Memory B cell (primary cell): ENCODE data around the gene SUSD4.

Experiments
- ATAC-seq: fragments of 150-1000 bp; cut with Tn5 transposase; 2 replicates; pipeline ENCODE4 v1.10.0; 2021; ENCODE audit warnings: low read depth, mild to moderate bottlenecking, moderate library complexity
- DNase-seq, 2 donors: peaks; one replicate each; pipeline ENCODE4 v3.0.0; 2022; ENCODE audit warnings: low spot score in 2 of 2
- H3K27ac Mint-ChIP-seq: one replicate; pipeline ENCODE4 v1.8.0; 2022; ENCODE audit warnings: mild to moderate bottlenecking, moderate library complexity, mixed read lengths
- H3K27me3 Mint-ChIP-seq: one replicate; pipeline ENCODE4 v1.8.0; 2022; ENCODE audit warnings: mixed read lengths
- H3K36me3 Mint-ChIP-seq: one replicate; pipeline ENCODE4 v1.8.0; 2022; ENCODE audit warnings: mild to moderate bottlenecking, mixed read lengths
- H3K4me1 Mint-ChIP-seq: one replicate; pipeline ENCODE4 v1.8.0; 2022; ENCODE audit warnings: mixed read lengths
- H3K4me3 Mint-ChIP-seq: one replicate; pipeline ENCODE4 v1.8.0; 2022; ENCODE audit warnings: mild to moderate bottlenecking, moderate library complexity, mixed read lengths
- H3K9me3 Mint-ChIP-seq: one replicate; pipeline ENCODE4 v1.8.0; 2022; ENCODE audit warnings: mixed read lengths

SUSD4 gene

DNA sequence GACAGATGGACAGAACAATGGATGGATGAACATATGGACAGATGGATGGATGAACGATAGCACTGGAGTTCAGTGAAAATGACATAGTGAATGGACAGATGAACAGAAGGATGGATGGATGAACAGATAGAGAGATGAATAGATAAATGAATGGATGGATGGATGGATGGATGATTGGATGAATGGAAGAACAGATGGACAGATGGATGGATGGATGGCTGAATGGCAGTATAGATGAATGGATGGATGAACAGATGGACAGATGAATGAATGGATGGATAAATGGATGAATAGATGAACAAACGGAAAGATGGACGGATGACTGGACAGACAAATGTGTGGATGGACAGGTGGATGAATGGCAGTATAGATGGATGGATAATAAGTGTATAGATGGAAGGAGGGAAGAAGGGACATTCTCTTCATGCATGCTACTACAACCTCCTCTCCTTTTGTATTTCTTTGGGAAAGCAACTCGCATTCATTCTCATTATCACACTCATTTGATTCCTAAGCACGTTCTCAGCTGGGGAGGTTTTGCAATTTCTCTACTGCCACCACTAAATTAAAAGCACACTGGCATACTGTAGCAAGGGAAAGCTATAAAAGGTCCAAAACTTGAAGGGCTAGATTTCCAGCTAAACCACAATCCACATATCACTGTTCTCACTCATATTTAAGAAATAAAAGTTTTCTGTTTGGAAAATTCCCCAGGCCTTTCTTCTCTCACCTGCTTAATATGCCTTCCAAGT lies 34.1 kb downstream of the SUSD4 start:
- peaks cover 2% of the 10 kb centered on the region for H3K9me3 Mint-ChIP-seq
- peaks cover 5% of the 10 kb centered on the region for H3K27me3 Mint-ChIP-seq
- H3K4me1 Mint-ChIP-seq: no peaks in the 10 kb centered on the region
- H3K36me3 Mint-ChIP-seq: no peaks in the 10 kb centered on the region
- no peak overlapping the region for H3K4me3 Mint-ChIP-seq
- DNase-seq (no peak), ATAC-seq (no peak)
- H3K27ac Mint-ChIP-seq: no peak overlapping the region

DNA sequence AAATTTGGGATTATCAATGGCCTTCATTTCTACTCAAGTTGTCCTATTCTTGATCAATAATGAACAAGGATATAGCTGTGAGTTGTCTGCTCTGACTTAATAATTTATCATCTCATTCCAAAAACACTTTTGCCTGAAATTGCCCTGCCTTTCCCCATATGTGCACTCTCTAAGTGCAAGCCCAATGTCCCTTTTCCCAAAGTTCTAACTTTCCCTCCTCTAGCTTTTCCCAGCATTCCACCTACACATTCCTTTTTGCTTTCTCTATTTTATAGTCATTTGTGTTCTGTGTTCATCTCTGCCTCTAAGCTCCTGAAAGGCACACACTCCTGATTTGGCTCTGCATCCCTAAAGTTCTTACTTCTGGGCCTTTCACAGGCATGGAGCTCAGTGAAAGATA lies 34.7 kb downstream of the SUSD4 start:
- Mint-ChIP-seq H3K36me3 (no peaks in the 10 kb centered on the region), H3K4me1 (no peaks in the 10 kb centered on the region), H3K27me3 (peaks cover 5% of the 10 kb centered on the region), H3K27ac (no peak overlapping the region), H3K9me3 (peaks cover 2% of the 10 kb centered on the region), H3K4me3 (no peak overlapping the region)
- no peak for ATAC-seq
- DNase-seq: no peak

DNA sequence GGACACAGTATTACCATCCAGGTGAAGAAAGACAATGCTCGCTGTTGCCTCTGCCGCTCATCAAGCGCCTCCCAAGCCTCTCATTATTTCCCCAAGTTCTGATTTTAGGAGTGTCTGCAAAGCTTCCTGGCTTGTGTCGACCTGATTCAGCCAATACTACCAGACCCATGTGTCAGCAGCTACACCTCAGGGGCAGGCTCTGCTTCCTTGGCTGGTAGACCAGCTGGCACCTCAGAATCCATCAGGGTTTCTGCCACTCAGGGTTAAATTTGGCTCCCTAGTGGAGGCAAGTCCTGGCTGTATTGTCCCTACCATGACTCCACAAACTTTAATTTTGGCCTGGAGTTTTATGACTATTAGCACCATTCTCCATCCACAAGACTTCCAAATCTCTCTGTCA lies 35.4 kb downstream of the SUSD4 start:
- Mint-ChIP-seq H3K9me3 (peaks cover 2% of the 10 kb centered on the region), H3K4me1 (no peaks in the 10 kb centered on the region), H3K36me3 (no peaks in the 10 kb centered on the region), H3K27ac (no peak overlapping the region), H3K27me3 (peaks cover 8% of the 10 kb centered on the region), H3K4me3 (no peak overlapping the region)
- DNase-seq: no peak
- ATAC-seq: no peak

DNA sequence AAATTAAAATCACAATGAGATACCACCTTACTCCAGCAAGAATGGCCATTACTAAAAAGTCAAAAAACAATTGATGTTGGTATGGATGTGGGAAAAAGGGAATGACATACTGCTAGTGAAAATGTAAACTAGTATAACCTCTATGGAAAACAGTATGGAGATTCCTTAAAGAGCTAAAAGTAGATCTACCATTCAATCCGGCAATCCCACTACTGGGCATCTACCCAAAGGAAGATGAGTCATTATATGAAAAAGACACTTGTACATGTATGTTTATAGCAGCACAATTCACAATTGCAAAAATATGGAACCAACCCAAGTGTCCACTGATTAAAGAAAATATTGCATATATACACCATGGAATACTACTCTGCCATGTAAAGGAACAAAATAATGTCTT lies 37.2 kb downstream of the SUSD4 start:
- no peak overlapping the region for H3K4me3 Mint-ChIP-seq
- DNase-seq: no peak
- H3K27ac Mint-ChIP-seq: no peak overlapping the region
- peaks cover 4% of the 10 kb centered on the region for H3K9me3 Mint-ChIP-seq
- no peaks in the 10 kb centered on the region for H3K36me3 Mint-ChIP-seq
- no peaks in the 10 kb centered on the region for H3K4me1 Mint-ChIP-seq
- ATAC-seq: no peak
- peaks cover 16% of the 10 kb centered on the region for H3K27me3 Mint-ChIP-seq

DNA sequence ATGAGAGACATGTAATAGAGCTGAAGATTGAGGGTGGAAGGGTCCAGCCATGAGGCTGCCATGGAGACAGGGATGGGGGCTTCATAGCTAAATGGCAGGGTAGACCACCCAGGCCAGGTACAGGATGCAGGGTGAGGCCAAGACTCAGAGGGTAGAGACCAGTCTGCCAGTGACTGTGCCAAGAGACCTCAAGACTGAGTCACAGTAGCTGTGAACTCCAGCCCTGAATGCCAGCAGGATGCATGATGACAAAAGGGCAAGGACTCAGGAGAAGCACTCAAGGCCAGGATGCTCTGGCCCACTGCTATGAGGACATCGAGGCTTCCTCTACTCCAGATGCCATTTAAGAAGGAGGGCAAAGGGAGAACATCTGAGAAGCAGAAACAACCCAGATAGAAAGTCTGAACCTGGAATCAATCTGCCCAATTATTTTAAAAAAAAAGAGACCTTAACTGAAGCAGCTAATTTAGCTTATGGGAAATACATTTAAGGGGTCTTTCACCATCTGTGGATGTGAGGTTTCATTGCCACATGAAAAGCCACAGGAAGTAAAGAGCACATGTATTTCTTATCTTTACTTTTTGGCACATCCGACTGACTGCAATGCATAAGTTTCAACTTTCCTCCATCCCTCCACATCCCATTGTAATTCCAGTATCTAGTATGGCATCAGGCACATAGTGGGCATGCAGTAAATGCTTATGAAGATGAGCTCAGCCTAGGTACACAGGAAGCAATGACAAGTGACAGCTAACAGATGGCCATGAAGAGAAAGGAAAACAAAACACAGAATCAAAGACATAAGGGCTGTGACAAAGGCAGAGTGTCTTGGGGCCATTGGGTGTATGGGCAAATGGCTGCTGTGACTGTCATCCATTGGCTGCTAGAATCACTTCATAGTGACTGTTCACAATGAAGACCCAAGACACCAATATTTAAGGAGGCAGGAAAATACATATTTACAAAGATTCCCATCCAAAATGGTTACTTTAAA lies 40.2 kb downstream of the SUSD4 start:
- ATAC-seq (no peak), DNase-seq (no peak)
- H3K36me3 Mint-ChIP-seq: no peaks in the 10 kb centered on the region
- H3K27ac Mint-ChIP-seq: no peak overlapping the region
- H3K9me3 Mint-ChIP-seq: peaks cover 3% of the 10 kb centered on the region
- H3K4me3 Mint-ChIP-seq: no peak overlapping the region
- peaks cover 13% of the 10 kb centered on the region for H3K27me3 Mint-ChIP-seq
- H3K4me1 Mint-ChIP-seq: no peaks in the 10 kb centered on the region

DNA sequence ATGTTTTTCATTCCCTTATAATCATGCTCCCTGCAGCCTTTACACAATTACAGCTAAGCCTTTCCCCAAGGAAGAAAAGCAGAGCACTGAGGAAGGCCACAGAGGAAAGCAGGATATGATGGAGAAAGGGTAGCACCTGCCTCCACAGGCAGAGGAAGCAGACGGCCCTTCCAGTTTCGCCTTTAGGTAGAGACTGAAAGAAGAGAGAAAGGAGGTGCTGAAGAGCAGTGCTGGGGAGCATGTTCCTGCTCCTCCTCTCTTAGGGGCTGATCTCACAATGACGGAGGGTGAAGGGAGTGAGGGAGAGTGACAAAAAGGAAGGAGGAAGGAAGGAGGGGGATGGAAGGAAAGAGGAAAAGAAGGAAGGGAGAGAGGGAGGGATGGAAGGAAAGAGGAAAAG lies 41.1 kb downstream of the SUSD4 start:
- H3K27ac Mint-ChIP-seq: no peak overlapping the region
- H3K4me1 Mint-ChIP-seq: no peaks in the 10 kb centered on the region
- peaks cover 13% of the 10 kb centered on the region for H3K27me3 Mint-ChIP-seq
- ATAC-seq (no peak), DNase-seq (no peak)
- H3K36me3 Mint-ChIP-seq: no peaks in the 10 kb centered on the region
- peaks cover 3% of the 10 kb centered on the region for H3K9me3 Mint-ChIP-seq
- no peak overlapping the region for H3K4me3 Mint-ChIP-seq

DNA sequence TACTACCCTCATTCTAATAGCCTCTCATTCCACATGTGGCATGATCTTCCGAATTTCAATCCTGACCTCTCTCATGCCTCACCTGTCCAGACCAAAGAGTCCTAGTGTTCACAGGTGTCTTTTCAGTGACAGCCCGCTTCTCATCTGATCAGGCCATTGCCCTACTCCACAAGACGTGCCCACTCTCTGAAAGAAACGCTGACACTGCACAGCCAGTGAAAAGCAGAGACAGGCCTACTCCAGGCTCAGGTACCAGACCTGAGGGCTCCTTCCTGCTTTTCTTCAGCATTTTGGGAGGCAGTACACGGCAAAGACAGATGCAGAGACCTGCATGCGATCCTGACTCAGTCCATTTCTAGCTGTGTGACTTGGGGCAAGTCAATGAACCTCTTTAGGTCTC lies 43.0 kb downstream of the SUSD4 start:
- no peaks in the 10 kb centered on the region for H3K4me1 Mint-ChIP-seq
- DNase-seq: no peak
- no peaks in the 10 kb centered on the region for H3K36me3 Mint-ChIP-seq
- H3K27me3 Mint-ChIP-seq: peaks cover 13% of the 10 kb centered on the region
- no peak overlapping the region for H3K4me3 Mint-ChIP-seq
- no peak overlapping the region for H3K27ac Mint-ChIP-seq
- H3K9me3 Mint-ChIP-seq: peaks cover 3% of the 10 kb centered on the region
- ATAC-seq: no peak

DNA sequence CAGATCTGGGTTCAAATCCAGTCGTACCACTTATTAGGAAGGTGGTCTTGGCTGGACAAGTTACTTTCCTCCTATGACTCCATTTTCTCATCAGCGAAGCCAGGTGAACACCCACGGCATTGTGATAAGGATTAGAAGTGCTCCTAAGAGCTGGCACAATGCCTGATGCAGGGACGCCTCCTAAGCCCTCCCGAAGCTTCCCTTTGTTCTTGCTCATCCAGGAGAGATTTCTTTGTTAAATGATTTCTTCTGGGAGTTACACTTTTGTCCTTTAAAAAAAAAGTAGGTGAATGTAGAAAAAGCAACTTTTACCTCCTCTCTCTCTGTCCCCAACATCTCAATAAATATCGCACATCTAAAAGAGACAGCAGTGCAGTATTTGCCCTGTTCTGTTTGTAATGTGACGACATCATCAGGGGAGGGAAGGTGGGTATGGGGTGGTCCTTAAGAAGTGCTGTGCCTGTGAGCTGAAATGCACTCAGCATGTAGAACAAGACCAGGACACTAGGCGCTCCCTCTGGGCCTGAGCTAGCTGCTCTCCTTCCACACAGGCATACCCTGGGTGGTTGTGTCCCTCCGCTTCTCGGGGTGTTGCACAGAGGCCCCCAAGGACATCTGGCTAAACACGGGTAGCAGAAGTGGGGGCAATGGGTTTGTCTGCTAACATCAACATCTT lies 43.9 kb downstream of the SUSD4 start:
- no peaks in the 10 kb centered on the region for H3K36me3 Mint-ChIP-seq
- H3K4me3 Mint-ChIP-seq: no peak overlapping the region
- DNase-seq (no peak), ATAC-seq (no peak)
- no peak overlapping the region for H3K27ac Mint-ChIP-seq
- H3K9me3 Mint-ChIP-seq: peaks cover 3% of the 10 kb centered on the region
- no peaks in the 10 kb centered on the region for H3K4me1 Mint-ChIP-seq
- H3K27me3 Mint-ChIP-seq: peaks cover 15% of the 10 kb centered on the region

DNA sequence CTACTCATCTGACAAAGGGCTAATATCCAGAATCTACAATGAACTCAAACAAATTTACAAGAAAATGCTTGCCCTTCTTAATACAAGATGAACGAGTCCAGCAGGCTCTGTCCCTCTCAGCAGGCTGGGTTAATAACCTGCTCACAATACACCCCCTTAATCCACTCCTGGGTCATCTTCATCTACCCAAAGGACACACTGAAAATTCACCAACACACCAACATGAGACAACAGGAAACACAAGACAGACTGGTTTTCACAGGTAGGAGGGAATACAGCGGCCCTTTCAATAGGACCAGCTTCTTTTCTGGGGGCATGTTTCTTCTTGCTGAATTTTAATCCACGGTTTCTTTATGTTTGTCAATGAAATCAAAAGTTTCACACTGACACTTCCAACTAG lies 44.6 kb downstream of the SUSD4 start:
- no peaks in the 10 kb centered on the region for H3K36me3 Mint-ChIP-seq
- peaks cover 3% of the 10 kb centered on the region for H3K9me3 Mint-ChIP-seq
- ATAC-seq: no peak

DNA sequence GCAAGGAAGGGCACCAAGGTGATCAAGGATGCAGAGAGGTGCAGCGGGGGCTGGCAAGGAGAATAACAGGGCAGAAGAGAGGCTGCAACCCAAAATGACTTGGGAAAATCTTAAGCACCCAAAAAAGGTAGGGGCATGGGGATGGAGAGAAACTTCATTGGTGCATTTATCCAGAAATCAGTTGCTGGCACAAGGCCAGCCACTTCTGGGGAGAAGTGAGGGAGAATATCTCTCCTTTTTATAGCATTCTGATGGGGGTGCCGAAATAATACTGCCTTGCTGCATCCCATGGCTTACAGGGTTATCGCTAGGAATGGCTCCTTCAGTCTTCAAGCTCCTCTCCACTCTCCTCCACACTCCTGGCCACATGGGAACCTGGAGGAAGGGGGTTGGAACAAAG lies 47.9 kb downstream of the SUSD4 start:
- ATAC-seq: no peak
- no peaks in the 10 kb centered on the region for H3K36me3 Mint-ChIP-seq
- H3K9me3 Mint-ChIP-seq: peaks cover 1% of the 10 kb centered on the region

More for the DNA sequence above, 44.6 kb downstream of the SUSD4 start:
- Mint-ChIP-seq H3K27me3 (peaks cover 15% of the 10 kb centered on the region), H3K27ac (no peak overlapping the region), H3K4me3 (no peak overlapping the region), H3K4me1 (no peaks in the 10 kb centered on the region)
- no peak for DNase-seq

DNA sequence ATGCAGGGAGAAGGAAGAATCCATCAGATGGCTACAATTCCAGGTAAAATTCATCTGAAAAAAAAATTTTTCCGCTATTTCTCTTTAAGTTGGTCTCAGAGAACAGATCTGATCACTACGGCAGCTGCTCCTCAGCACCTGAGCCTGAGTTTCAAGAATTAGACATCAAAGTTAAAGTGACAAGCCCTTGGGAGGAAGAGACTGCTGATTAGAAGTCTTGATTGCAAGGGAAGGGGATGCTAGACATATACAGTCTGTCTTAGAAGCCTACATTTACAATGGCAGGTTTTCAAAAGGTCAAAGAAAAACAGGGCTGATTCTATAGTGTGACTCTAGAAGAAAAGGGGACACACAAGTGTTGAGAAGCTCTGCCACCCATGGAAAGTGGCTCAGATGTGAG lies 48.3 kb downstream of the SUSD4 start:
- Mint-ChIP-seq H3K27ac (no peak overlapping the region), H3K4me1 (no peaks in the 10 kb centered on the region), H3K36me3 (no peaks in the 10 kb centered on the region), H3K27me3 (peaks cover 5% of the 10 kb centered on the region), H3K9me3 (peaks cover 1% of the 10 kb centered on the region), H3K4me3 (no peak overlapping the region)
- DNase-seq (no peak), ATAC-seq (no peak)

More for the DNA sequence above, 47.9 kb downstream of the SUSD4 start:
- Mint-ChIP-seq H3K4me3 (no peak overlapping the region), H3K4me1 (no peaks in the 10 kb centered on the region), H3K27ac (no peak overlapping the region), H3K27me3 (peaks cover 9% of the 10 kb centered on the region)
- no peak for DNase-seq

DNA sequence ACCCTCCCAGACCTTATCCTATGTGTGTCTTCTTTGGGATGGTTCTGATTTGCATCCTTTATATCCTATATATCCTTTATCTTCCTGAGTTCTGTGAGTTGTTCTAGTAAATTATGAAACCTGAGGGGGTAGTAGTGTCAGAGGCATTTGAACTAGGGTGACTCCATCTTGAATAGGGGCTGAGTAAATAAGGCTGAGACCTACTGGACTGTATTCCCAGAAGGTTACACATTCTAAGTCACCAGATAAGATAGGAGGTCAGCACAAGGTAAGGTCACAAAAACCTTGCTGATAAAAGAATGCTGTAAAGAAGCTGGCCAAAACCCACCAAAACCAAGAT lies 50.6 kb downstream of the SUSD4 start:
- no peaks in the 10 kb centered on the region for H3K9me3 Mint-ChIP-seq
- no peak overlapping the region for H3K4me3 Mint-ChIP-seq
- no peak for DNase-seq
- H3K36me3 Mint-ChIP-seq: no peaks in the 10 kb centered on the region
- ATAC-seq: no peak
- no peak overlapping the region for H3K27ac Mint-ChIP-seq
- H3K4me1 Mint-ChIP-seq: no peaks in the 10 kb centered on the region
- peaks cover 5% of the 10 kb centered on the region for H3K27me3 Mint-ChIP-seq

DNA sequence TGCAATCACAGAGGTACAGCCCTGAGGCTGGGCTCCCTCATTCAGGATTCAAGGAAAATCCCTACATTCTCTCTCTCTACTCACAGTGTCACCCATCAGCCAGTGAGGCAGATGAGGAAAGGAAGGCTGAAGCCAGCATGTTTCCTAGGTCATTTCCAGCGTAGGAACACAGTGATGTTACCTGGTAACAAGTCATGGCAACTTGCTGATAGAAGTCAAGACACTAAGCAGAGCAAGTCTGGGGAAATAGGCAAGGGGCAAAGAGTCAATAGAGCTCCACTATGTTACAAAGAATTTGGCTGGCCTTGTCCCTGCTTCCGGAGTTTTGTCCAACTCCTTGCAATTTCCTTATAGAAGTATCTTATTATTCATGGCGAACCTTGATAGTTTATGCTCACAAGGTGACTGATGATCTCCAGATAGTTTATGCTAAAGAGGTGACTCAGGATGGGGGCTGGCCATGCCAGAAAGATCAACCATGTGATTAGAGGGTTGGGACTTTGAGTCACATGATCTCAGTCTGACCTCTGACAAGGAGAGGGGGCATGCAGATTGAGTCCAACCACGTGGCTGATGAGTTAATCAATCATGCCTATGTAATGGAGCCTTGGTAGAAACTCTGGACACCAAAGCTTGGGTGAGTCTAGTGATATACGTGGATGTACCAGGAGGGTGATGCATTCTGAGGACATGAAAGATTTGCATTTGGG lies 51.1 kb downstream of the SUSD4 start:
- ATAC-seq (no peak), DNase-seq (no peak)
- Mint-ChIP-seq H3K4me3 (no peak overlapping the region), H3K27ac (no peak overlapping the region), H3K27me3 (peaks cover 5% of the 10 kb centered on the region), H3K36me3 (no peaks in the 10 kb centered on the region), H3K9me3 (no peaks in the 10 kb centered on the region), H3K4me1 (no peaks in the 10 kb centered on the region)

DNA sequence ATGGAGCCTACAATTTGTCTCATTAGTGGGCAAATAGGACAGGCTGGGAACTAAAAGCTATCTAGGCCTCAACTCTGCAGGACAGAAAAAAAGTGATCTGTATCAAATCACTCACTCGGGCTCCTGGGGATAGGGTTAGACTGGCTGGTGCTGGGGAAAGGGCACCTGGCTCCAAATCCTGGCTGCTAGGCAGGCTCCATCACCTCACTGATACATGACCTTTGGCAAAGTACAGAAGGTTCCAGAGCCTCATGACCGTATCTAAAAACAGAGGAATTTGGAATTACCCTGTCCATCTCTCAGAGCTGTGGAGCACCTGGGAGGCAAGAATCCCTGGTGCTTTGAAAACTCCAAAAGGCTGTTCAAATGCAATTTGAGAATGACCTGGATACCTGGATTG lies 51.7 kb downstream of the SUSD4 start:
- Mint-ChIP-seq H3K27me3 (peaks cover 5% of the 10 kb centered on the region), H3K4me1 (no peaks in the 10 kb centered on the region), H3K4me3 (no peak overlapping the region), H3K36me3 (no peaks in the 10 kb centered on the region), H3K27ac (no peak overlapping the region), H3K9me3 (no peaks in the 10 kb centered on the region)
- ATAC-seq: no peak
- no peak for DNase-seq
